ENCODE measurements around the gene ZNF614.
"Not testable (repeated sequence)": the region's sequence is repeated elsewhere in the genome, so short reads cannot be mapped to it uniquely, and the experiment has no call there.

The ZNF614 gene

DNA sequence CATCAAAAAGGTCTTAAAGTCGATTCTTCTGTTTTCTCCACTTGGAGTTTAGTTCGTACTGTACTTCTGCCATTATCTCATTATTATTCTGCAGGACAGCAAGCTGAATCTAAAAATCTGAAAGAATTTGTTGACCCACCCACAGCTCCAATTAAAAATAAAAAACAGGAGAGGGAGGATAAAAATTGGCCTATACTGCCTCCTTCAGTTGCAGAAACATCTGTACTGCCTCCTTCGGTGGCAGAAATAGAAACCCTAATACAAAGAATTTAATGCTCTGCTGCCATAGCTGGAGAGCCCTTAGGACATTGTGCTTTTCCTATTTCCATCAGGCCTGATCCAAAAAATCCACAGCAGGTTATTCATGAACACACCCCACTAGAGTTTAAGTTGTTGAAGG is 51.3 kb downstream of the ZNF614 start:
- Histone ChIP-seq H3K27me3 (replicated peaks; ENCODE audit: insufficient read depth, low read length) (no peaks in the 10 kb centered on the region), H3K4me2 (ENCODE audit: low read depth, low read length) (no peak overlapping the region), H3K9me2 (replicated peaks; ENCODE audit: insufficient read depth, low read length) (no peaks in the 10 kb centered on the region), H3K9me3 (replicated peaks; ENCODE audit: insufficient read depth, low read length) (no peaks in the 10 kb centered on the region; the same call in 1 of the 2 replicates), H3K27ac (ENCODE audit: low read length) (no peak overlapping the region), H2AFZ (ENCODE audit: low read length) (no peak overlapping the region), H3K4me3 (ENCODE audit: low read length) (no peak overlapping the region), H3F3A (ENCODE audit: insufficient read depth, low read length) (no peaks in the 10 kb centered on the region), H4K20me1 (ENCODE audit: insufficient read depth, low read length) (no peaks in the 10 kb centered on the region), H3K9ac (ENCODE audit: low read length) (no peak overlapping the region), H3K36me3 (replicated peaks; ENCODE audit: insufficient read depth, low read length) (peaks cover 9% of the 10 kb centered on the region), H3K79me2 (ENCODE audit: low read length) (0 out of 2 replicates have a peak, but pooled peaks cover 3% of the 10 kb centered on the region), H3K4me1 (ENCODE audit: low read length) (no peaks in the 10 kb centered on the region)
- TF ChIP-seq, protein P1, sequence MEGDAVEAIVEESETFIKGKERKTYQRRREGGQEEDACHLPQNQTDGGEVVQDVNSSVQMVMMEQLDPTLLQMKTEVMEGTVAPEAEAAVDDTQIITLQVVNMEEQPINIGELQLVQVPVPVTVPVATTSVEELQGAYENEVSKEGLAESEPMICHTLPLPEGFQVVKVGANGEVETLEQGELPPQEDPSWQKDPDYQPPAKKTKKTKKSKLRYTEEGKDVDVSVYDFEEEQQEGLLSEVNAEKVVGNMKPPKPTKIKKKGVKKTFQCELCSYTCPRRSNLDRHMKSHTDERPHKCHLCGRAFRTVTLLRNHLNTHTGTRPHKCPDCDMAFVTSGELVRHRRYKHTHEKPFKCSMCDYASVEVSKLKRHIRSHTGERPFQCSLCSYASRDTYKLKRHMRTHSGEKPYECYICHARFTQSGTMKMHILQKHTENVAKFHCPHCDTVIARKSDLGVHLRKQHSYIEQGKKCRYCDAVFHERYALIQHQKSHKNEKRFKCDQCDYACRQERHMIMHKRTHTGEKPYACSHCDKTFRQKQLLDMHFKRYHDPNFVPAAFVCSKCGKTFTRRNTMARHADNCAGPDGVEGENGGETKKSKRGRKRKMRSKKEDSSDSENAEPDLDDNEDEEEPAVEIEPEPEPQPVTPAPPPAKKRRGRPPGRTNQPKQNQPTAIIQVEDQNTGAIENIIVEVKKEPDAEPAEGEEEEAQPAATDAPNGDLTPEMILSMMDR (IDR thresholded peaks at IDR 0.05; ENCODE audit: low read length): no peak
- TF ChIP-seq EZH2phosphoT487 (IDR thresholded peaks at IDR 0.05; ENCODE audit: low read length) (no peak), EZH2 (optimal IDR thresholded peaks at IDR 0.05; ENCODE audit: low read depth, low read length) (no peak)
- no peak for DNase-seq

- not testable (repeated sequence) for H3K4me1 ChIP-seq (ENCODE audit: low read length); H3K27me3 ChIP-seq (replicated peaks; ENCODE audit: insufficient read depth, low read length); H3K9me2 ChIP-seq (replicated peaks; ENCODE audit: insufficient read depth, low read length); H2AFZ ChIP-seq (ENCODE audit: low read length); DNase-seq; H3K4me2 ChIP-seq (ENCODE audit: low read depth, low read length); H3F3A ChIP-seq (ENCODE audit: insufficient read depth, low read length); H3K4me3 ChIP-seq (ENCODE audit: low read length); H3K27ac ChIP-seq (ENCODE audit: low read length); H3K79me2 ChIP-seq (ENCODE audit: low read length); H3K9me3 ChIP-seq (replicated peaks; ENCODE audit: insufficient read depth, low read length); H3K9ac ChIP-seq (ENCODE audit: low read length); H4K20me1 ChIP-seq (ENCODE audit: insufficient read depth, low read length)
- H3K36me3 ChIP-seq (replicated peaks; ENCODE audit: insufficient read depth, low read length): peaks cover 13% of the 10 kb centered on the region
Measured at GRCh38 chr19:51975787-51976186, 52.4 kb downstream of the ZNF614 start.

DNA sequence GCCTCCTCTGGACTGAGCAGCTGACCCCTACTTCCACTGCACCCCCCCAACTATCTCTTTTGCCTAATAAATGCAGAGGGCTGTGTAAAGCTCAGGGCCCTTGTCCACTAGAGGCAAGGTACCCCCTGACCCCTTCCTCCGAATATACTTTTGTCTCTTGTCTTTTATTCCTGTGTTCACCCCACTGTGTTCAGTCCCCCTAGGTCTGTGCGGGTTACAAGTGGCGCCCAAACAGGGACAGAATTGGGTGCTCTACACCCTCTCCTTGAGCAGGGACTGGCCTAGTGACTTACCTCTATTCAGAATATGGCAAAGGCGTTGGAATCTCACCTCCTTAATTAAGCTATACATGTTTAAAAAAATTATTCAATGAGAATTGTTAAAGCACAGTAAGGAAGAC is 56.6 kb downstream of the ZNF614 start:
- Histone ChIP-seq H3K9ac (ENCODE audit: low read length) (no peak overlapping the region), H3F3A (ENCODE audit: insufficient read depth, low read length) (no peaks in the 10 kb centered on the region), H3K79me2 (ENCODE audit: low read length) (no peaks in the 10 kb centered on the region), H3K36me3 (replicated peaks; ENCODE audit: insufficient read depth, low read length) (peaks cover 19% of the 10 kb centered on the region), H3K4me2 (ENCODE audit: low read depth, low read length) (no peak overlapping the region), H3K9me2 (replicated peaks; ENCODE audit: insufficient read depth, low read length) (no peaks in the 10 kb centered on the region), H3K27ac (ENCODE audit: low read length) (no peak overlapping the region), H3K4me3 (ENCODE audit: low read length) (no peak overlapping the region), H3K9me3 (replicated peaks; ENCODE audit: insufficient read depth, low read length) (no peaks in the 10 kb centered on the region; the same call in 1 of the 2 replicates), H3K27me3 (replicated peaks; ENCODE audit: insufficient read depth, low read length) (no peaks in the 10 kb centered on the region), H4K20me1 (ENCODE audit: insufficient read depth, low read length) (no peaks in the 10 kb centered on the region), H3K4me1 (ENCODE audit: low read length) (no peaks in the 10 kb centered on the region), H2AFZ (ENCODE audit: low read length) (no peak overlapping the region)
- DNase-seq: no peak
- TF ChIP-seq EZH2phosphoT487 (IDR thresholded peaks at IDR 0.05; ENCODE audit: low read length) (no peak), EZH2 (optimal IDR thresholded peaks at IDR 0.05; ENCODE audit: low read depth, low read length) (no peak)
- TF ChIP-seq, protein P1 (IDR thresholded peaks at IDR 0.05; ENCODE audit: low read length): no peak

GRCh38 chr19:51970718-51971117 is 57.5 kb downstream of the ZNF614 start:
- Histone ChIP-seq H3K36me3 (replicated peaks; ENCODE audit: insufficient read depth, low read length) (peaks cover 22% of the 10 kb centered on the region), H3K4me3 (ENCODE audit: low read length) (no peak overlapping the region), H3K4me2 (ENCODE audit: low read depth, low read length) (no peak overlapping the region)

More at GRCh38 chr19:51970718-51971117, 57.5 kb downstream of the ZNF614 start:
- H3K9me3 ChIP-seq (replicated peaks; ENCODE audit: insufficient read depth, low read length): no peaks in the 10 kb centered on the region; the same call in 1 of the 2 replicates
- no peak overlapping the region for H3K9ac ChIP-seq (ENCODE audit: low read length)
- DNase-seq: no peak
- H3K79me2 ChIP-seq (ENCODE audit: low read length): no peaks in the 10 kb centered on the region
- H3K27me3 ChIP-seq (replicated peaks; ENCODE audit: insufficient read depth, low read length): no peaks in the 10 kb centered on the region
- TF ChIP-seq, protein P1 (IDR thresholded peaks at IDR 0.05; ENCODE audit: low read length): no peak
- TF ChIP-seq EZH2 (optimal IDR thresholded peaks at IDR 0.05; ENCODE audit: low read depth, low read length): no peak
- H3K27ac ChIP-seq (ENCODE audit: low read length): no peak overlapping the region
- H3K9me2 ChIP-seq (replicated peaks; ENCODE audit: insufficient read depth, low read length): no peaks in the 10 kb centered on the region
- H2AFZ ChIP-seq (ENCODE audit: low read length): no peak overlapping the region
- no peaks in the 10 kb centered on the region for H4K20me1 ChIP-seq (ENCODE audit: insufficient read depth, low read length)
- no peaks in the 10 kb centered on the region for H3K4me1 ChIP-seq (ENCODE audit: low read length)
- H3F3A ChIP-seq (ENCODE audit: insufficient read depth, low read length): no peaks in the 10 kb centered on the region

Data from MM.1S (cell line).